ENCODE measurements around the gene PITPNB.

DNA sequence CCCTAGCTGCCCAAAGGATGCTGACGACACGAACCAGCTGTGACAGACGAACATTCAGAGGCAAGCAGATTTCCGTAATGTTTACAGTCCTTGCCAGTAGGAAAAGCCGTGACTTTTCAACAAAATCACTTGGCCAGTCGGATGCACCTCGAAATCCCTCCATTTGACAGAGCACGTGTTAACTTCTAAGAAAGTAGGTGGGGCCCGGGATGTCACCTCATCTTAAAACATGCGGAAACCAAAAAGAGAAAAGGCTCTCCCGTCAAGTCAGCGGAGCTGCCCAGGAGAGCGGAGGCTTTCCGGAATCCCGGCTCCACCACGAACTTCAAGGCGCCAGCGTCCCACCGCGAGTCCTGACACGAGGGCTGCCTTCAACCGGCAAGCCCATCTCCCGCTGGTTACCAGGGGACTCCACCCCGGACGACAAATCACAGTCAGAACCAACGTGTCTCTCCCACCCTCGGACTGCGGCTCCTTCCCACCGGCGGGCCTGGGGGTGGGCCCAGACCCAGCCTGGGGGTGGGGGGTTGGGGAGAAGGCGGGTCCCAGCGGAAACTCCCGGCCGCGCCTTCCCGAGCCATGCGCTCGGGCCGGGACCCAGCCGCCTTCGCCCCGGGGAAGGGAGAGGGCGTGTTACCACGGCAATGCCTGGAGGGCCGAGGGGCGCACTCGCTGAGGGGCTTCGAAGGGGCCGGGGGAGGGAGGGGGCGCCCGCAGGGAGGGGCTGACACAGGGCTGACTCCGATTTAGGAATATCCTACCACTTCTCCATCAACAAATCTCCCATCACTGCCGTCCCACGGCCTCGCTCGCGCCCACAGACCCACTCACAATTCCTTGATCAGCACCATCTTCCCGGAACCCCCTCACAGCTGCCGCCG is 475 bp downstream of the PITPNB start:
- TF ChIP-seq, protein P1, sequence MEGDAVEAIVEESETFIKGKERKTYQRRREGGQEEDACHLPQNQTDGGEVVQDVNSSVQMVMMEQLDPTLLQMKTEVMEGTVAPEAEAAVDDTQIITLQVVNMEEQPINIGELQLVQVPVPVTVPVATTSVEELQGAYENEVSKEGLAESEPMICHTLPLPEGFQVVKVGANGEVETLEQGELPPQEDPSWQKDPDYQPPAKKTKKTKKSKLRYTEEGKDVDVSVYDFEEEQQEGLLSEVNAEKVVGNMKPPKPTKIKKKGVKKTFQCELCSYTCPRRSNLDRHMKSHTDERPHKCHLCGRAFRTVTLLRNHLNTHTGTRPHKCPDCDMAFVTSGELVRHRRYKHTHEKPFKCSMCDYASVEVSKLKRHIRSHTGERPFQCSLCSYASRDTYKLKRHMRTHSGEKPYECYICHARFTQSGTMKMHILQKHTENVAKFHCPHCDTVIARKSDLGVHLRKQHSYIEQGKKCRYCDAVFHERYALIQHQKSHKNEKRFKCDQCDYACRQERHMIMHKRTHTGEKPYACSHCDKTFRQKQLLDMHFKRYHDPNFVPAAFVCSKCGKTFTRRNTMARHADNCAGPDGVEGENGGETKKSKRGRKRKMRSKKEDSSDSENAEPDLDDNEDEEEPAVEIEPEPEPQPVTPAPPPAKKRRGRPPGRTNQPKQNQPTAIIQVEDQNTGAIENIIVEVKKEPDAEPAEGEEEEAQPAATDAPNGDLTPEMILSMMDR (conservative IDR thresholded peaks at IDR 0.05), result no peak
- 0 out of 2 replicates have a peak, but pooled peaks have one; percentile 24 for TF ChIP-seq ZFX (IDR thresholded peaks at IDR 0.05)
